HG03039 (cell line): Measurements from ENCODE around the gene RASSF8.

Source experiments
- ATAC-seq: cut with Tn5 transposase; IDR thresholded peaks from one replicate; pipeline ENCODE4 v1.9.1; 2021; ENCODE audit warnings: mild to moderate bottlenecking, moderate library complexity; ENCODE audit not compliant: unreplicated experiment

RASSF8 gene

DNA sequence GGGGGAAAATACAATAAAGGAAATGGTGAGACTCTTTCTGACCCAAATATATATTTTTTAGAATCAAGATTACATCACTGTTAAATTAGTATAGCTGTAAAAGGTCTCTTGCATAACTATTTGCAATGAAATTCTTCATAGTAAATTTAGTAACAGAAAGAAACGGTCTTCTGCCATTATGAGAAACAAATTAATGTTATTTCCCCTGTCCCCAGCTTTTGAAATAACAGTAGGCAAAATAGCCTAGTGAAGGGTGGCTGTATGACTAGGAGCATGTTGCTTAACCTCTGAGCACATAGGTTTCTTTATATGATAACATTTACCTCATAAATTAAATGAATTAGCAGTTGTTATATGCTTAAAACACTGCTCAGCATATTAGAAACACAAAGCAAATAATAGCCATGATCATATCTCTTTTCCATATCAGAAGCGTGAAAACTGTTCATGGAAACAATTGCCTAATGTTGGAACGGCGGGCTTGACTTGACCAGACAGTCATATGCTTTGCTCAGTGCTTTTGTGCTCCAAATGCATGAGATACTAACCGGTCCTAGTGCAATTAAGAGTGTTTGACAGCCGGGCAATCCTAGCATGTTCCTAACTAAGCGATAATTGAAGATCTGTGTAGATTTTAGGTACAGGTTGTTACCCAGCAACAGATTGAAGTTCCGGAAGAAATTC lies 142.3 kb downstream of the RASSF8 start:
- no peak for ATAC-seq

DNA sequence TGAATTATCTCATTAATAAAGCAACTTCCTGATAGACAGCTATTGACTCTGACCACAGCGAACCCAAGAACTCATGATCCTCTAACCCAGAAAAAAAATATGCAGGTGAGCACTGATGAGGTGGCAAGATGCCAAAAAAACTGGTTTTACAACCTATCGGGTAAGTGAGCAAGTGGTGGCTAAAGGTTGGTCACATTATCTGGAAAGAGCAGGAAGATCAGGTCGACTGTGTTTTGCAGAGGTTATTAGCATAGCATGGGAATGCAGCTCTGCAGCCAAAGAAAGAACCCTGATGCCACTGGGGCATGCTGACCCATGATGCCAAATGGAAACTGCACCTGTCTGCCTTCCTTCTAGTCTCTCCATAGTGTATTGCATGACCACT lies 142.9 kb downstream of the RASSF8 start:
- no peak for ATAC-seq

DNA sequence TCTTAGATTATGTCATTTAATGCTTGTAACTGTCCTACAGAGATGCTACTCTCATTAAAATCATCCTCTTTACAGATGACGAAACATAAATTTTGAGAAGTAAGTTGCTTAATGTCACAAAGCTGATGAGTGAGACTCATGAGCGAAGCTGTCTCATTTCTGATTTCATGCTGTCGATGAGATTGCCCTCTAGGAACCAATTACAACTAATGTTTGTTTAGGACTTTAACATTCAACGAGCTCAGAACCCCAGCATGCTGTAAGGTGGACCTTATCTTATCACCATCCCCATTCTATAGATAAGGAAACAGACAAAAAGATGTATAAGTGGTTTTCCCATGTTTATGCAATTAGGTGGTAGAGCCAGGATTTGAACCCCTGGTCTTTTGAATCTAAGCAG lies 143.3 kb downstream of the RASSF8 start:
- no peak for ATAC-seq

- no peak for ATAC-seq
These were observed 144.5 kb downstream of the RASSF8 start for GRCh38 chr12:26102953-26103352.

GRCh38 chr12:26106347-26106746 lies 147.9 kb downstream of the RASSF8 start:
- ATAC-seq, result no peak

- ATAC-seq, result no peak
These were observed 150.4 kb downstream of the RASSF8 start for GRCh38 chr12:26108915-26109314.

- ATAC-seq, result no peak
These were observed 150.9 kb downstream of the RASSF8 start for GRCh38 chr12:26109343-26109881.

DNA sequence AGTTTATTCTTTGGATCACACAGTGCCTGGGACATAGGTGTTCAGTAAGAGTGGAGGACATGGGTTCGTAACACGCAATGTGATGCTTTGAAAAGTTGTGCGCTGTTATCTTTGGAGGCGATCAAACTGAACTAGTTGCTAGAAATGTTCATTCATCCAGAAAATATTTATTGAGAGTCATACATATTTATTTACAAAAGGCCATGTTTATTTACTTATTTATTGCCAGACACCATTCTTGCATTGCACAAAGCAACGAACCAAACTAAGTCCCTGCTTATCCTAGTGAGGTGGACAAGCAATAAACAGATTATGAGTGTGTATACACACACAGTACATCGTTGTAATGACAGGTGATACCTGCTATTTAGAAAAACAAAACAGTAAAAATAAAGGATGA lies 153.8 kb downstream of the RASSF8 start:
- ATAC-seq, result no peak

DNA sequence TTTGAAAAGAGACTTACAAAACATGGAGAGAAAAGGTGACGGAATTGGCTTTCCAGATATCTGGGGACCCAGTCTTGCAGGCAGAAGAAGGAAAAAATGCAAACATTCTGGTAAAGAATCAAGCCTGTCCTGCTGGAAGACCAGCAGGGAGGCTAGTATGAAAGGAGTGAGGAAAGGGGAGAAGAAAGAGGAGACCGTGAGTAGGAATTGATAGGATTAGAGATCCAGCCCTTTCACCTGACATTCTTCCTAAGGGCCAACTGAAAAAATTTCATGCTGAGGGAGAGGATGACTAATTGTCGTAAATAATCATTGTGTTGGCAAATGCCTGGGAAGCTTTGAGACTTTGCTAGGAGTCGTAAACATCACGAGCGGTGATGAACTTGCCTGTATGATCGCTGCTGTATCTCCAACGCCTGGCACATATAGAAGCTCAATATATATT lies 154.2 kb downstream of the RASSF8 start:
- no peak for ATAC-seq

DNA sequence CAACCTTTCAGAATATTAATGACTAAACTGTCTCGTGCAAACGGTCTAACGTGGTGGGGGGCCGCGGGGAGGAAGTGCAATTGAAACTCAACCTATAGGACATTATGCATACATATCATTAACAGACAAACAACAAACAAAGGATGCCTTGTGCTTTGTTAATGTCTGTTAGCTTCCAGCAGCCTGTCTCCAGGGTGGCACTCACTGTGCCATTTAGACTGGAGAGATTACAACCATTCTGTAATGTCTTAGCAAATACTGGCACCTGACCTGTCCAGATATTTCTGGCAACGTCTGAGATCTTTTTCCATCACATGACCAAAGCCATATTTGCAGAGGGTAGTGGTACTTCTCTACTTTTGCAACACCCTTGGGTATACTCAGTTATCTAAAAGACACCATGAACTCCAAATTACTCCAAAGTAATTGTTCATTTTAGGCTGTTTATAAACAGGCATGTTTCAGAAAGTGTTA lies 154.7 kb downstream of the RASSF8 start:
- no peak for ATAC-seq

DNA sequence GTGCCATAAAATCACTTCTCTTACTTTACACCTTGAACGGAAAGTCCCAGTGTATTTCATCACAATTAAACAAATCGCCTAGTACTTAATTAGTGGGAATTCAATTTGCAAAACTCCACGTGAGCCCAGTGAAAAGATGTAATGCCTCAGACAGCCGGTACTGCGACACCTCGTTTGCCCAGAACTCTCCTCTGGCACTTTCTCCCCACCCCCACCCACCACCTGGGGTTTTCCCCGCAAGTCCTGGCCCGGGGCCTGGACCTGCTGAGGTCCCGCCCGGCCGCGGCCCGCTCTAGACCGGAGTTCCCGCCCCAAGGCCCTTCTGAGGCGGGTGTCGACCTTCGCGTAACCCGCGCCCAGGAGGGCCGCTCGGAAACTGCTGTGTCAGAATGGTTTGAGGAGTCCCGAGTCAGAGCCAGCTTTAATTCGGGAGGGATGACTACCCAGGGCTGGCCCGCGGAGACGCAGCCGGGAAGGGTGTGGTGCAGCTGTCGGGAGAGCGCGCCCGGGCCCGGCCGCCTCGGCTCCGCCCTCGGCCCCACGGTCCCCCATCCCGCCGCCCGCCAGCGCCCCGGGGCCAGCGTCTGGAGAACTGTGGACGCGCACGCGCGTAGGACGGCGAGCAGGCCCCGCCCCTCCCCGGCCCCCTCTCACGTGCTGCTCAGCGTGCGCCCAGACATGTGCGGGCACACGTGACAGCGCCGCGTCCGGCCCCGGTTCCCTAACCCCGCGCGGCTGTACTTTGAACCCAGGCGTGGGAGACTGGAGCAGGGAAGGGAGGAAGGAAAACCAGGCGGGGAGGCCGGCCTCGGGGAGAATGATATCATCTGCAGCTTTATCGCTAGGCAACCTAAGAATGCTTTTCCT lies 155.6 kb downstream of the RASSF8 start:
- ATAC-seq, result peak; percentile 73

- no peak for ATAC-seq
These were observed 156.4 kb downstream of the RASSF8 start for GRCh38 chr12:26114720-26115401.

DNA sequence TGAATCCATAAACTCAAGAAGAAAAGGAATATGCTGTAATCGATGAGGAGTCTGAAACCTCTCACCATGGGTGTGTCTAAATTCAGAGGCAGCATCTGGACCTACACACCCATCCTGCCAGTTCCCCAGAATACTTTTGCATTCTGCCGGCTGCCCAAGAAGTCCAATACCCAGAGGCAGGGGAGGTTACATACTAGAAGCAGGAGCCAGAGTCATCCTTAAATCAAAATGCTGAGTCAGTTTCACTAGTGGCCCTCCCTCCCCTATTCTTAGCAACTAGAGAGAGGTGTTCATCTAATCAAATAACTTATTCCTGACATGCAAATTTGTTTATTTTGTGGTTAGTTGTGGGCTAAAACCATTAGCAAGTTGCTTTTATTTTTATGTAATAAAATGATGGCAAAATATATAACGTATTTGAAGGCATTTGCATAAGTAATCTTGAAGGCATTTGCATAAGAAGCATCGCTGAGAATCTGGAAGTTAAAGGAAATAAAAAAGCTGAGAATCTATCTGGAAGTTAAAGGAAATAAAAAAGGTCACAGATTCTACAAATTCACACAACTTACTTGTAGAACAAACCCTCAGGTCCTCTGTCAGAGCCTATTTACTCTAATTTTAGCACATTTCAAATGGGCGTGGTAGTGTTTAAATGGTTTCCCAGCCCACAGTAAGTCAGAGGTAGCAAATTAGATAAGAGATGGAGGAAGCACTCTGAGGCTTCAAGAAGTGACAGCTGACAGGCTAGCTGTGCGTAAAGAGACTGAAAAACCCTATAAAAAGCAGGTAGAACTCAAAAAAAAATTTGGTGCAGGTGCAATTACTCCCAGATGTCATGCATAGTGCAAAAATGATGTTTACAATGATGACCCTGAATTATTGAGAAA lies 158.6 kb downstream of the RASSF8 start:
- no peak for ATAC-seq

DNA sequence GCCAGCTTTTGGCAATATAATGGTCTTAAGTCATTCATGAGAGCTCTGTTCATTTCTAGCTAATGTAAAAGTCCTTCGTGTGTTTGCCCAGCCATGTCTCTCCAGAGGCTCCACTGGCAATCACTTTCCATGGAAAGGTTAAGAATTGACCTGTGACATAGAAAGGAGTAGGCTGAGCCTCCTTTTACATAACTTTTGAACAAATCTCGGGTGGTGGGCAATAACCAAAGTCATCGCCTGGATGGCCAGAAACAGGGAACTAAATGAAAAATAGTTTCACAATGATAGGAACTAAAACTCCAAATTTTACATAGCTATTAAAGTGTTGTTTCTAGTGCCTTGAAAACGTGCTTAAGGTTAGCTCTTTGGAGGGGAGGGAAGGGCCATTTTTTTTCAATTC lies 159.8 kb downstream of the RASSF8 start:
- no peak for ATAC-seq

- ATAC-seq, result no peak
These were observed 161.0 kb downstream of the RASSF8 start for GRCh38 chr12:26119391-26119989.

DNA sequence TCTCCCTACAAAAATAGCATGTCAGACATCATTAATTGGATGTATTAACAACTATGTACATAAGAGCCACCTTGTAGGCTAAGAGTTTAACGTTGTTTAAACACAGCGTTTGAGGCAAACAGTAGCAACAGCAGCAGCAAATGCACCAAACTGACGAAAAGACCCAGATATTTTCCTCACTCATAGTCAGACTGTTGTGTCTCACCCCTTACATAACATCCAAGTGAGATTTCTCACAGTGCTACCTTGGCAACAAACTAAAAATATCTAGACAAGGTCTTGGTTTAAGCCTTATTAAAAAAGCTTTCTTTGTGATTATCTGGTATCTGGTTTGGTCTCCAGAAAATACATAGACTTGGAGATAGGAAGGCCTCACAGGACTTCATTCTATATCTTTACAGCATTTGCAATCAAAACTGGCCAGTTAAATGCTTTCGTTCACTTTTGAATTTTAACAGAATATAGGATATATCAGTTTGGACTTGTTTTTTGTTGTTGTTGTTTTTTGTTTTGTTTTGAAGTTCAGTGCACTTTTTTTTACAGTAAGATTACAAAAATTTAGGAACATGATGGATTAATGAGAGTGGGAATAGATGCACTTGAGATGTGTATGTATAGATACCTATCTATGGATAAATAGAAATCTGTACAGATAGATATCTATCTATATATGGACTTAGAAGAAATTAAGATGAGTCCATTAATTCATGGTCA lies 162.2 kb downstream of the RASSF8 start:
- no peak for ATAC-seq

GRCh38 chr12:26121323-26122060 lies 163.0 kb downstream of the RASSF8 start:
- ATAC-seq, result no peak

GRCh38 chr12:26122061-26122680 lies 163.7 kb downstream of the RASSF8 start:
- ATAC-seq, result no peak
